Right atrium auricular region (tissue), 2 donors: ENCODE measurements around the gene TBRG4. TPM values are rescaled to one million over a fixed set of nuclear protein-coding genes. Genes with fewer than 3 reads are reported as not detected.

Experiments used
- DNase-seq: peaks from one replicate; pipeline ENCODE4 v3.0.0-alpha.2; 2019; ENCODE audit warnings: low spot score
- H3K27ac ChIP-seq, 2 donors: fragments of 200-600 bp; sonication (generic); 1 replicate in 1 of 2; 2 replicates in 1 of 2; pipeline ENCODE4 v1.5.1; 2016 to 2019
- H3K27me3 ChIP-seq, 2 donors: fragments of 200-600 bp; sonication (generic); one replicate each; pipeline versions ENCODE4 v1.5.1 to v1.6.0; 2017 to 2019
- H3K36me3 ChIP-seq: fragments of 200-600 bp; sonication (generic); one replicate; pipeline ENCODE4 v1.5.1; 2016
- H3K4me1 ChIP-seq, 2 donors: fragments of 200-600 bp; sonication (generic); one replicate each; pipeline versions ENCODE4 v1.5.1 to v1.6.0; 2017 to 2019
- H3K4me3 ChIP-seq, 2 donors: fragments of 200-600 bp; sonication (generic); 1 replicate in 1 of 2; 2 replicates in 1 of 2; pipeline ENCODE4 v1.5.1; 2017 to 2019; ENCODE audit warnings: mild to moderate bottlenecking in 1 of 2, moderate library complexity in 1 of 2
- H3K9me3 ChIP-seq, 2 donors: fragments of 200-600 bp; sonication (generic); one replicate each; pipeline ENCODE4 v1.5.1; 2019
- CTCF ChIP-seq, 2 donors: fragments of 200-600 bp; sonication (generic); IDR thresholded peaks; one replicate each; pipeline ENCODE4 v1.5.1; 2019; ENCODE audit warnings: antibody characterized with exemption in 2 of 2
- total RNA-seq, 2 donors: library from RNA; depleted of rRNA; stranded (reverse); fragments of >200 nt; gene quantifications; one replicate each; pipeline ENCODE4 v1.1.0, GENCODE V29; 2016

Gene TBRG4
- total RNA-seq, 2 donors from 2014 or later = 46.1 to 48.2 TPM

GRCh38 chr7:45153233-45153632 is 41.7 kb upstream of the TBRG4 start:
- DNase-seq = no peak
- H3K27me3 ChIP-seq = no peaks in the 10 kb centered on the region
- no peak for TF ChIP-seq CTCF (IDR thresholded peaks at IDR 0.05)
- no peak overlapping the region for H3K4me3 ChIP-seq
- no peak overlapping the region for H3K27ac ChIP-seq
- no peaks in the 10 kb centered on the region for H3K36me3 ChIP-seq
- peaks cover 0 to 18% of the 10 kb centered on the region in 2 donors for H3K4me1 ChIP-seq
- H3K9me3 ChIP-seq = no peaks in the 10 kb centered on the region

GRCh38 chr7:45151967-45152366 is 40.5 kb upstream of the TBRG4 start:
- no peak for DNase-seq
- no peak overlapping the region for H3K4me3 ChIP-seq
- no peaks in the 10 kb centered on the region for H3K36me3 ChIP-seq
- peaks cover 0 to 7% of the 10 kb centered on the region in 2 donors for H3K4me1 ChIP-seq
- H3K27ac ChIP-seq = no peak overlapping the region
- no peaks in the 10 kb centered on the region for H3K27me3 ChIP-seq
- TF ChIP-seq CTCF (IDR thresholded peaks at IDR 0.05) = no peak
- H3K9me3 ChIP-seq = no peaks in the 10 kb centered on the region

- no peak for TF ChIP-seq CTCF (IDR thresholded peaks at IDR 0.05)
- H3K4me1 ChIP-seq = peaks cover 0 to 5% of the 10 kb centered on the region in 2 donors
- H3K27me3 ChIP-seq = no peaks in the 10 kb centered on the region
- no peaks in the 10 kb centered on the region for H3K9me3 ChIP-seq
- H3K36me3 ChIP-seq = no peaks in the 10 kb centered on the region
- H3K27ac ChIP-seq = no peak overlapping the region
- no peak for DNase-seq
- H3K4me3 ChIP-seq = no peak overlapping the region
Measured at GRCh38 chr7:45151131-45151684, 39.7 kb upstream of the TBRG4 start.

GRCh38 chr7:45150199-45150598 is 38.7 kb upstream of the TBRG4 start:
- H3K4me1 ChIP-seq = peaks cover 0 to 5% of the 10 kb centered on the region in 2 donors
- no peak for TF ChIP-seq CTCF (IDR thresholded peaks at IDR 0.05)

GRCh38 chr7:45149606-45150005 is 38.1 kb upstream of the TBRG4 start:
- no peak for DNase-seq
- H3K9me3 ChIP-seq = no peaks in the 10 kb centered on the region
- no peak overlapping the region for H3K27ac ChIP-seq
- H3K27me3 ChIP-seq = no peaks in the 10 kb centered on the region
- no peak for TF ChIP-seq CTCF (IDR thresholded peaks at IDR 0.05)
- no peaks in the 10 kb centered on the region for H3K36me3 ChIP-seq
- no peak overlapping the region for H3K4me3 ChIP-seq
- peaks cover 0 to under 1% of the 10 kb centered on the region in 2 donors for H3K4me1 ChIP-seq

More at GRCh38 chr7:45150199-45150598, 38.7 kb upstream of the TBRG4 start:
- Histone ChIP-seq H3K4me3 (no peak overlapping the region), H3K9me3 (no peaks in the 10 kb centered on the region), H3K27me3 (no peaks in the 10 kb centered on the region), H3K27ac (no peak overlapping the region), H3K36me3 (no peaks in the 10 kb centered on the region)
- DNase-seq = no peak

- Histone ChIP-seq H3K36me3 (no peaks in the 10 kb centered on the region), H3K4me1 (no peaks in the 10 kb centered on the region), H3K9me3 (no peaks in the 10 kb centered on the region), H3K27ac (no peak overlapping the region), H3K27me3 (no peaks in the 10 kb centered on the region), H3K4me3 (no peak overlapping the region)
- DNase-seq = no peak
- no peak for TF ChIP-seq CTCF (IDR thresholded peaks at IDR 0.05)
Measured at GRCh38 chr7:45148653-45148973, 37.1 kb upstream of the TBRG4 start.
